Measurements from ENCODE around the gene KLF3. TPM values are rescaled to one million over a fixed set of nuclear protein-coding genes. Genes with fewer than 3 reads are reported as not detected.
A peak's percentile ranks its signal among the peaks of the same experiment; 100 is the strongest.

Gene KLF3
- total RNA-seq, 1 experiment from 2014 or later: 49.9 TPM

- CTCF ChIA-PET: interaction anchor here (0.6 to 1.4 kb wide), 2 partner anchors 34 to 358 kb away, joined by 3 to 5 read pairs; no protein-coding TSS in a partner anchor
- H3K27ac Mint-ChIP-seq (ENCODE audit: unreplicated experiment): peak overlapping the region; percentile 89
- H3K4me1 Mint-ChIP-seq (ENCODE audit: low read depth, unreplicated experiment): peaks cover 69% of the 10 kb centered on the region
- H3K9me3 Mint-ChIP-seq (ENCODE audit: low read depth, unreplicated experiment): no peaks in the 10 kb centered on the region
- no peak for TF ChIP-seq CTCF (IDR thresholded peaks at IDR 0.05; ENCODE audit: unreplicated experiment)
- H3K36me3 Mint-ChIP-seq (ENCODE audit: insufficient read depth, unreplicated experiment): peaks cover 67% of the 10 kb centered on the region
- no peak for DNase-seq
- intact Hi-C loops (cut with micrococcal nuclease; ENCODE audit: unreplicated experiment): loop anchor here (5.0 kb wide), 1 partner anchor 445 kb away; no protein-coding TSS in a partner anchor
- BruUV-seq (replicated peaks): no TSS peak
- no peaks in the 10 kb centered on the region for H3K27me3 Mint-ChIP-seq (ENCODE audit: unreplicated experiment)
- peak overlapping the region; percentile 52 for H3K4me3 Mint-ChIP-seq (ENCODE audit: low read depth, unreplicated experiment)
Measured at GRCh38 chr4:38677441-38677840, 13.4 kb downstream of the KLF3 start.

- CTCF ChIA-PET: interaction anchor here (0.8 to 1.3 kb wide), 2 partner anchors 9 to 498 kb away, joined by 3 read pairs; no protein-coding TSS in a partner anchor
- no peaks in the 10 kb centered on the region for H3K27me3 Mint-ChIP-seq (ENCODE audit: unreplicated experiment)
- peaks cover 62% of the 10 kb centered on the region for H3K4me1 Mint-ChIP-seq (ENCODE audit: low read depth, unreplicated experiment)
- H3K27ac Mint-ChIP-seq (ENCODE audit: unreplicated experiment): peak overlapping the region; percentile 89
- TF ChIP-seq CTCF (IDR thresholded peaks at IDR 0.05; ENCODE audit: unreplicated experiment): no peak
- peak overlapping the region; percentile 52 for H3K4me3 Mint-ChIP-seq (ENCODE audit: low read depth, unreplicated experiment)
- DNase-seq: no peak
- intact Hi-C loops (cut with micrococcal nuclease; ENCODE audit: unreplicated experiment): loop anchor here (5.0 kb wide), 1 partner anchor 446 kb away; no protein-coding TSS in a partner anchor
- H3K36me3 Mint-ChIP-seq (ENCODE audit: insufficient read depth, unreplicated experiment): peaks cover 67% of the 10 kb centered on the region
- H3K9me3 Mint-ChIP-seq (ENCODE audit: low read depth, unreplicated experiment): no peaks in the 10 kb centered on the region
- BruUV-seq (replicated peaks): no TSS peak
Measured at GRCh38 chr4:38678078-38678477, 14.1 kb downstream of the KLF3 start.

GRCh38 chr4:38679921-38680320 lies 15.9 kb downstream of the KLF3 start:
- Mint-ChIP-seq H3K4me1 (ENCODE audit: low read depth, unreplicated experiment) (peaks cover 45% of the 10 kb centered on the region), H3K9me3 (ENCODE audit: low read depth, unreplicated experiment) (no peaks in the 10 kb centered on the region), H3K27ac (ENCODE audit: unreplicated experiment) (peak overlapping the region; percentile 83), H3K4me3 (ENCODE audit: low read depth, unreplicated experiment) (no peak overlapping the region), H3K27me3 (ENCODE audit: unreplicated experiment) (no peaks in the 10 kb centered on the region), H3K36me3 (ENCODE audit: insufficient read depth, unreplicated experiment) (peaks cover 69% of the 10 kb centered on the region)
- CTCF ChIA-PET: no interaction called here
- no peak for DNase-seq
- no TSS peak for BruUV-seq (replicated peaks)
- intact Hi-C loops (cut with micrococcal nuclease; ENCODE audit: unreplicated experiment): loop anchor here (5.0 kb wide), 1 partner anchor 448 kb away; no protein-coding TSS in a partner anchor
- TF ChIP-seq CTCF (IDR thresholded peaks at IDR 0.05; ENCODE audit: unreplicated experiment): no peak

GRCh38 chr4:38681281-38681991 lies 17.4 kb downstream of the KLF3 start:
- intact Hi-C loops (cut with micrococcal nuclease; ENCODE audit: unreplicated experiment): no loop called here
- peak overlapping the region; percentile 24 for H3K27ac Mint-ChIP-seq (ENCODE audit: unreplicated experiment)
- H3K27me3 Mint-ChIP-seq (ENCODE audit: unreplicated experiment): no peaks in the 10 kb centered on the region
- no peaks in the 10 kb centered on the region for H3K9me3 Mint-ChIP-seq (ENCODE audit: low read depth, unreplicated experiment)
- no peak overlapping the region for H3K4me3 Mint-ChIP-seq (ENCODE audit: low read depth, unreplicated experiment)
- no TSS peak for BruUV-seq (replicated peaks)
- peaks cover 38% of the 10 kb centered on the region for H3K4me1 Mint-ChIP-seq (ENCODE audit: low read depth, unreplicated experiment)
- CTCF ChIA-PET: no interaction called here
- no peak for DNase-seq
- no peak for TF ChIP-seq CTCF (IDR thresholded peaks at IDR 0.05; ENCODE audit: unreplicated experiment)
- H3K36me3 Mint-ChIP-seq (ENCODE audit: insufficient read depth, unreplicated experiment): peaks cover 56% of the 10 kb centered on the region
